Osteoblast (primary cell): ENCODE measurements around the gene TMEM239. TPM values are rescaled to one million over a fixed set of nuclear protein-coding genes. Genes with fewer than 3 reads are reported as not detected.

Experiments
- DNase-seq: peaks from one replicate; pipeline ENCODE4 v3.0.0; 2011; ENCODE audit warnings: low spot score, mixed read lengths; ENCODE audit not compliant: insufficient read length; ENCODE audit errors: missing footprints
- H2AFZ ChIP-seq: 2 replicates; pipeline ENCODE4 v1.6.0; 2011; ENCODE audit warnings: mild to moderate bottlenecking, low read length
- H3K27ac ChIP-seq: 2 replicates; pipeline ENCODE4 v1.5.1; 2011; ENCODE audit warnings: mild to moderate bottlenecking, low read depth, low read length, moderate library complexity
- H3K27me3 ChIP-seq: 2 replicates; pipeline ENCODE4 v1.6.0; 2012; ENCODE audit warnings: mild to moderate bottlenecking, control low read depth, inconsistent platforms, low read length, moderate library complexity; ENCODE audit not compliant: insufficient read depth
- H3K36me3 ChIP-seq: 2 replicates; pipeline ENCODE4 v1.5.1; 2011; ENCODE audit warnings: mild to moderate bottlenecking, low read length, control low read depth, moderate library complexity; ENCODE audit not compliant: insufficient read depth
- H3K4me1 ChIP-seq: 2 replicates; pipeline ENCODE4 v1.5.1; 2011; ENCODE audit warnings: mild to moderate bottlenecking, low read length, control low read depth, moderate library complexity; ENCODE audit not compliant: insufficient read depth
- H3K4me2 ChIP-seq: 2 replicates; pipeline ENCODE4 v1.6.0; 2011; ENCODE audit warnings: mild to moderate bottlenecking, low read length; ENCODE audit not compliant: insufficient read depth
- H3K4me3 ChIP-seq: fragments of 200-600 bp; sonication (generic); 3 replicates; pipeline ENCODE4 v1.5.1; 2012; ENCODE audit warnings: mild to moderate bottlenecking, low read length, inconsistent platforms; ENCODE audit not compliant: insufficient read depth
- H3K79me2 ChIP-seq: 2 replicates; pipeline ENCODE4 v1.6.0; 2012; ENCODE audit warnings: mild to moderate bottlenecking, low read length, control low read depth, inconsistent platforms; ENCODE audit not compliant: insufficient read depth
- H3K9me3 ChIP-seq: 2 replicates; pipeline ENCODE4 v1.5.1; 2011; ENCODE audit warnings: low read depth, low read length, control low read depth
- H4K20me1 ChIP-seq: 2 replicates; pipeline ENCODE4 v1.6.0; 2012; ENCODE audit warnings: mild to moderate bottlenecking, low read length, control low read depth; ENCODE audit not compliant: insufficient read depth
- CTCF ChIP-seq: IDR thresholded peaks from 2 replicates; pipeline ENCODE4 v1.5.1; 2011; ENCODE audit warnings: mild to moderate bottlenecking, low read depth, low read length, moderate library complexity; ENCODE audit errors: extremely low read depth
- total RNA-seq: library from RNA; depleted of rRNA; stranded (reverse); fragments of >200 nt; gene quantifications from 2 replicates; pipeline ENCODE4 v1.2.3, GENCODE V29; 2012

TMEM239 gene
- total RNA-seq, 1 donor, result under 0.01 TPM

DNA sequence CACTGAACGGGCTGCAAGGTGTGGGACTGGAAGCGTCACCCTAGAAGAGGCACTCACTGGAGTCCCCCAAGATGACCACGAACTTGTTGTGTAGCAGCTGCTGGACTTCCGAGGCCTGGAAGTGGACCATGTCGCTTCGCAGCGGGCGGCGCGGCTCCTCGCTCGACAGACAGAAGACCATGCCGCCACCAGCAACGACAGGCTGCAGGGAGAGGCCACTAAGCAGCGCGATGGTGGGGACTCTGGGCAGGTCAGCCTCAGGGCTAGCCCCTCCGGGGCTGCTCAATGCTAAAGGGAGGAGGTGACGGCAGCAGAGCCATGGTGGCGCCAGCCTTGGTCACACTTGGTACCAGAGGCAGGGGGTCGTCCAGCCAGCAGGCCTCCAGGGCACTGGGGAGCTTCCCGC, 23.6 kb downstream of the TMEM239 start:
- Histone ChIP-seq H4K20me1 (peaks cover 5% of the 10 kb centered on the region), H3K4me1 (peaks cover 12% of the 10 kb centered on the region), H3K36me3 (peaks cover 20% of the 10 kb centered on the region), H2AFZ (peak overlapping the region; percentile 99), H3K27me3 (no peaks in the 10 kb centered on the region), H3K79me2 (peaks cover 28% of the 10 kb centered on the region), H3K9me3 (no peaks in the 10 kb centered on the region), H3K4me3 (peak overlapping the region; percentile 94), H3K27ac (peak overlapping the region; percentile 87), H3K4me2 (peak overlapping the region; percentile 80)
- TF ChIP-seq CTCF, result no peak
- DNase-seq, result no peak

DNA sequence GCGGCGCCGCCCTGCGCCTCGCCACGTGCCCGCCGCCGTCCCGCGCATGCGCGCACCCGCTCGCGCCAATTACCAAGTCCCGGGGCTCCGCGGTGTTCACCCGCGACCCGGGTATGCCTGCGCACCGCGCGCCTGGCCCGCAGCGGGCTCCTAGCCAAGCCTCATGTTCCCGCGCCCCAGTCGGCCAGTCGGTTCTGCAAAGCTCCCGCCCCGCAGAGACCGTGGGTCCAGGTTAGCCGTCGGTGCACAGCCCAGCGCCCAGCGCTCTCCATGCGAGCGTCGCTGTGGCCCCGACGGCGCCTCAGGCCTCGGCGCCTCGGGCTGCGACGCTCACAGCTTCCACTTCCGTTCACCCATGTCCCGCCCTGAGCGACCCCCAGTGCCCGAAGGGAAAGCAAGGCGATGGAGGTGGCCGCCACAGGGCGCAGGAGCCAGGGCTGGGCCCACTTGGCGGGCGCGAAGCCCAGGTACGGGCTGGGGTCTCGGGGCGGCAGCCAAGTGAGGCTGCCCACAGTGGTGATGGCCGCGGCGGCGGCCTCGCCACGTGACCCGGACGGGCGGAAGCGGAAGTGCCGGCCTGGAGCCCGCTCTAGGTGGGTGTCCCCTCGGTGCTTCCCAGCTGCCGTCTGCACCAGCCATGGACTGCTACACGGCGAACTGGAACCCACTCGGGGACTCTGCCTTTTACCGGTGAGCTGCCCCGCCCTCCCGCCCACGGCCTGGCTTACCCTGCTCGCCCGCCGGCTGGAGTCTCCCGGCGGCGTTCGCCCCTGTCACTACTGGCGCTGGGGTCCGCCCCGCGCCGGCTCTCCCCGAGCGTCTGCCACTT, 24.2 kb downstream of the TMEM239 start, which contains the start of the genes PCED1A and VPS16:
Gene PCED1A (minus strand): TSS at position 518 of the 829 bp plus-strand sequence. CDS start 743 bp downstream, outside the sequence.
Gene VPS16 (plus strand): TSS at position 608 of the 829 bp plus-strand sequence. CDS start 30 bp downstream, at position 638.
- peaks cover 32% of the 10 kb centered on the region for H3K79me2 ChIP-seq
- DNase-seq, result peak; percentile 100
- H3K27ac ChIP-seq, result peak within 1 kb of the TSS; percentile 87
- H3K4me1 ChIP-seq, result peaks cover 12% of the 10 kb centered on the region
- H3K36me3 ChIP-seq, result peaks cover 16% of the 10 kb centered on the region
- H2AFZ ChIP-seq, result peak within 1 kb of the TSS; percentile 99
- H3K4me2 ChIP-seq, result peak within 1 kb of the TSS; percentile 80
- H3K27me3 ChIP-seq, result no peaks in the 10 kb centered on the region
- TF ChIP-seq CTCF, result no peak
- H4K20me1 ChIP-seq, result peaks cover 5% of the 10 kb centered on the region
- H3K9me3 ChIP-seq, result no peaks in the 10 kb centered on the region
- H3K4me3 ChIP-seq, result peak within 1 kb of the TSS; percentile 94

DNA sequence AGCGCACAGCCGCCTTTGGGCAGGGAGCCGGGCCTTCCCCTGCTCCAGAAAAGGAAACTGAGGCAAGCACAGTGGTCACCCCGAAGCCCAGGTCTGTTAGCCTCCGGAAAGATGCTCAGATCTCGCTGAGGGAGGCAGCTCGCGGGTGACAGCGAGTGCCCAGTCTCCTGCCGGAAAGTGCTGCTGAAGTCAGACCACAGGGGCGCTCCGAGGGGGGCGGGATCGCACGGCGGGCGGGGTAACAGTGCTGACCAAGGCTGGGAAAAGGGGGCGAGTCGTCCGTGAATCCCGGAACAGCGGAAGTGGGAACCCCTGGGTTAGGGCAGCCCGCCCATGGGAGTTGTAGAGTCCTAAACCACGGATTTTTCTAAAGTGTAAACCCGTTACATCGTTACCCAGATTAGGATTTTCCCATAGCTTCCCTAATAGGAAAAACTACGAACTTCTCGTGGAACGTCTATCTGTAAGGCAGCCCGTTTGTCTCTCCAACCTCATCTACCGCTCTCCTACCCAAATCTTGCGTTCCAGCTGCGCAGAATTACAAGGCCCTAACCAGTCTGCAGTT, 24.9 kb downstream of the TMEM239 start:
- peaks cover 12% of the 10 kb centered on the region for H3K4me1 ChIP-seq
- peak overlapping the region; percentile 97 for H2AFZ ChIP-seq
- peak; percentile 96 for DNase-seq
- H3K79me2 ChIP-seq, result peaks cover 32% of the 10 kb centered on the region
- H3K4me3 ChIP-seq, result peak overlapping the region; percentile 94
- H3K4me2 ChIP-seq, result peak overlapping the region; percentile 80
- H3K27ac ChIP-seq, result peak overlapping the region; percentile 68
- no peaks in the 10 kb centered on the region for H3K27me3 ChIP-seq
- peaks cover 5% of the 10 kb centered on the region for H4K20me1 ChIP-seq
- TF ChIP-seq CTCF, result no peak
- peaks cover 12% of the 10 kb centered on the region for H3K36me3 ChIP-seq
- no peaks in the 10 kb centered on the region for H3K9me3 ChIP-seq

- no peaks in the 10 kb centered on the region for H3K9me3 ChIP-seq
- no peak overlapping the region for H3K27ac ChIP-seq
- no peak for TF ChIP-seq CTCF
- H2AFZ ChIP-seq, result no peak overlapping the region
- H3K4me3 ChIP-seq, result no peak overlapping the region
- no peak for DNase-seq
- no peaks in the 10 kb centered on the region for H3K27me3 ChIP-seq
- H3K36me3 ChIP-seq, result no peaks in the 10 kb centered on the region
- H3K4me2 ChIP-seq, result no peak overlapping the region
- peaks cover 5% of the 10 kb centered on the region for H3K4me1 ChIP-seq
- H3K79me2 ChIP-seq, result peaks cover 27% of the 10 kb centered on the region
- peaks cover 16% of the 10 kb centered on the region for H4K20me1 ChIP-seq
Observed at GRCh38 chr20:2845607-2846006, 29.4 kb downstream of the TMEM239 start.
